AG08396 (cell line): ENCODE measurements around the gene SLC16A11.

Source experiments
- DNase-seq: peaks from one replicate; pipeline ENCODE4 v3.0.0; 2012; ENCODE audit warnings: low spot score, mixed read lengths

SLC16A11 gene

GRCh38 chr17:7025245-7025644 lies 18.6 kb downstream of the SLC16A11 start:
- no peak for DNase-seq

DNA sequence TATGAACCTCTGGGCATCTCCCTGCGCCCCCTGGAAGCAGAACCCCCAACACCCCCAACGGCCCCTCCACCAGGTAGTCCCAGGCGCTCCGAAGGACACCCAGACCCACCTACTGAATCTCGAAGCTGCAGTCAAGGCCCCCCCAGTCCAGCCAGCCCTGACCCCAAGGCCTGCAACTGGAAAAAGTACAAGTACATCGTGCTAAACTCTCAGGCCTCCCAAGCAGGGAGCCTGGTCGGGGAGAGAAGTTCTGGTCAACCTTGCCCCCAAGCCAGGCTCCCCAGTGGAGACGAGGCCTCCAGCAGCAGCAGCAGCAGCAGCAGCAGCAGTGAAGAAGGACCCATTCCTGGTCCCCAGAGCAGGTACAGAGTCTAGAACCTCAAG lies 19.5 kb downstream of the SLC16A11 start:
- no peak for DNase-seq

GRCh38 chr17:7023576-7024401 lies 20.1 kb downstream of the SLC16A11 start:
- peak; percentile 86 for DNase-seq

GRCh38 chr17:7022781-7023571 lies 20.9 kb downstream of the SLC16A11 start, which contains the start of gene BCL6B:
Gene BCL6B, plus strand, starts transcription at chr17:7023050. Its CDS starts 622 bp downstream, at chr17:7023672.
- no peak for DNase-seq

- DNase-seq = peak; percentile 92
These were observed 21.7 kb downstream of the SLC16A11 start for GRCh38 chr17:7021993-7022778.

DNA sequence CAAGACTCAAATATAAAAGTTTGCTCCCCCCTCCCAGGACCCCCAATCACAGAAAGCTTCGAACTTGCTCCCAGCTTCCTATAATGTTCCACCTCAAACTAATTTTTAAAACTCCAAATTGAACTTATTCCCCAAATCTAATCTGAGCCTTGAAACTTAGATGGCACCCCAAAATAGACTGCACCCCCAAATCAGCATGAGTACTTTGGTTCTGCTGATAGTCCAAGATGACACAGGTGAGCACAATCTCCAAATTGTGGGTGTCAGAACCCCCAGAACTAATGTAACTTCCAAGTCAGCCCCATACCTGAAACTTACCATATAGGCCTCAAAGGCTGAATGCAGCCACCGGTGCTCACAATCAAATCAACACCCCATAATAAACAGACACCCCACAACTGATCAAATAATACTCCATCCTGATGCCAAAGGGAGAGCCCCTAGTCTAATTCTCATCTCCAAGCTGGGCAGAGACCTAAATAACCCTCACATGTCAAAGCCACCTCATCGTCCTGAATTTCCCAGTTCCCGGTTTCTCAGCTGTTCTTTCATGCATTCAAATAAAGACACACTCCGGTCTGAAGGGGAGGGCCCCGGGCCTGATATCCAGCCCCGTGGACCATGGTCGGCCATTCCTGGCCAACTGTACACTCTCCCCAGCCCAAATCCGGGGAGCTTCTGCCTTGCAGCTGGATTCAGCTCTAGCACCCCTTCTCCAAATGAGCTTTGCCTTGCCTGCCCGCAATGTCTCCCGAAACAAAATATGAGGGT lies 22.8 kb downstream of the SLC16A11 start:
- no peak for DNase-seq

DNA sequence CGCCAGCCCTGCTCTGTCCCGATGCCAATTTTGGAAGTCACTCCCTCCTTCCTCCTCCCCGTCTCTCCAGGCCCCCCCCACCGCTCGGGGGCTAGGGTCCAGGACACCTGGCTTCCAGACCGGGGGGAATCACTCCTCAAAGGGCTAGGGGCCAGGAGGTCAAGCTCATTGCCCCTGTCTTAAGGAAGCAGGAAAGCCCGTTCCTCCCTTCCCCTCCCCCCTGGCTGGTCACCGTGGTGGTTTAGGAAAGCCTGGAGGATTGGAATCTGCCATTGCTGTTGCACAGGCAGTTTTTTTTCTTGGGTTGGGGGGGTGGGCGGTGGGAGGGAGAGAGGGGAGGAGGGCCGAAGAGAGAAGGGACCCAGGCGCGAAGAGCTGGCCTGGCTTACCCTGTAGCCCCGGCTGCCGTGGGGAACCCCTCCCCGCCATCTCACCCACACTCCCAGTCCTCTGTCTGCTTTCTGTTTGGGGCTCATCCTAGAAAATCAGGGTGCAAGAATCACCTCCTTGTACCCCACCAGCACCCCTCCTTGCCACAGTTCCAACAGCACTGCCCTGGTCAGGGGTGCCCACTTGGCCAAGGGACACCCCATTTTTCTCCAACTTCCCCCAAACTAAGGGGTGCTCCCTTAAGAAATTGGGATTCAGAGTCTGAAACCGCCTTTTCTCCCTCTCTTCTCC lies 23.9 kb downstream of the SLC16A11 start:
- DNase-seq = peak; percentile 73

- no peak for DNase-seq
These were observed 24.5 kb downstream of the SLC16A11 start for GRCh38 chr17:7019367-7019766.

GRCh38 chr17:7018331-7018964 lies 25.4 kb downstream of the SLC16A11 start:
- DNase-seq = no peak

DNA sequence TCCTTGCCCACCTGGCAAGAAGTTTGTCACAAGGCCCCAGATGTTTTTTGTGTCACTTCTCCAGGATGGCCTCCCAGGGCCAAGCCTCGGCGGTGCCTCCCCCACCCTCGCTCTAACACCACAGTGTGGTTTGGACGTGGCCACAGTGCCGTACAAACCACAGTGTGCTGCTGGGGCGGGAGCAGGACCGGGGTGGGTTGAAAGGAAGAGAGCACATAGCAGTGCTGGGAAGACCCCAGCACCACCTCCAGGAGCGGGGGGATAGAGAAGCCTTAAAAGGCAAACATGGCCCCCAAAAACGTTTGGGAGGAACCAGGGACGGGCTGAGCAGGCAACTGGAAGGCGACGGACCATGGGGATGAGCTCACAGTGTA lies 26.1 kb downstream of the SLC16A11 start:
- DNase-seq = no peak

DNA sequence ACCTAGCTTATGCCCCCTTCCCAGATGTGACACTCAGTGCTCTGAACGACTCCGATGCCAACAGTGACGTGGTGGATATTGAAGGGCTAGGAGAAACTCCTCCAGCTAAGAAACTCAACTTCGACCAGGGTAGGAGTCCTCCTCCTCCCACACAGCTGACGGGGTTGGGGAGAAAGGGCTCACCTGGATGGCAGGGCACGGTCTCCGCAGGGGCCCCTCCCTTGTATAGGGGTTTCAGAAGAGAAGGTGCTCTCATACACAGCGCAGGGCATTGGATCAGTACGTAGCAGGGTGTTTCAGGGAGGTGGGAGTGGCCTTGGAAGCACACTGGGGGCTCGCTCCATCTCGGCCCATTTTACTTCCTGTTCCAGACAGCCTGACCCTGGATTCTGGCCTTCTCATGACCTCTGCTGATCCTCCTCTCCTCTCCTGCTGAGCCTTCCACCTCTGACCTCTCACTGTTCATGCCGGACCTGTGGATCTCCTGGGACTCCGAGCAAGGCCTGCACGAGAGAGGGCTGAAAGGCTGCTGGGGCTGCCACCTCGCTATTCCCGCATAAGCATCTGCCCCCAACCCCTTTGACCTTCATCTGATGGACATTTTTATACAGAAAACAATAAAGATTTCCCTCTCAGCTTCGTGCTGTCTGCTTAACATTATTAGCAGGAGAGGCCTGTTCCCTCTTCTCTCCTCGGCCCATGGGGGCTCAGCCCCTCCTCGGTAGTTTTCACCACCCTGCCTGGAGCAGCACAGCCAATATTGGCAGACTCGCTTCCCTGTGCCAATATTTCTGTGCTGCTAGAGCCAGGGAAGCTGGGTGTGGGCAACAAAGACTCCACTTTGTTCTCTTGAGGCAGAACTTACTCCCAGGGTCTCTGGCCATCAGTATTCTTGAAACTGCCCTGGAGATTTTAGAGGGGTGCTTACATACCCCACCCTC lies 26.7 kb downstream of the SLC16A11 start:
- no peak for DNase-seq

DNA sequence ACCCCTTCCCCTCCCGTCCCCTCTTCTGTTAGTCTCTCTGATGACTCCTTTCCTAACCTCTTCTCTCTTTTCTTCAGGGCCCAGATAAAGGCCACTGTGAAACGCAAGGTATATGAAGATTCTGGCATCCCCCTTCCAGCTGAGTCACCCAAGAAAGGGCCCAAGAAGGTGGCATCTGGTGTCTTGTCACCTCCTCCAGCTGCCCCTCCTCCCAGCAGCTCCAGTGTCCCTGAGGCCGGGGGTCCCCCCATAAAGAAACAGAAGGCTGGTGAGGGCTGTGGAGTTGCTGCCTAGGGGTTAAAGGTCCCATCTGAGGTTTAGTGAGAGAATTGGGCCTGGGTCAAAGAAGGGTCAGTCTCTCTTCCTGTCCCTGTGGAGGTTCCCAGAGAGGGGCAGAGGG lies 27.5 kb downstream of the SLC16A11 start:
- DNase-seq = no peak

DNA sequence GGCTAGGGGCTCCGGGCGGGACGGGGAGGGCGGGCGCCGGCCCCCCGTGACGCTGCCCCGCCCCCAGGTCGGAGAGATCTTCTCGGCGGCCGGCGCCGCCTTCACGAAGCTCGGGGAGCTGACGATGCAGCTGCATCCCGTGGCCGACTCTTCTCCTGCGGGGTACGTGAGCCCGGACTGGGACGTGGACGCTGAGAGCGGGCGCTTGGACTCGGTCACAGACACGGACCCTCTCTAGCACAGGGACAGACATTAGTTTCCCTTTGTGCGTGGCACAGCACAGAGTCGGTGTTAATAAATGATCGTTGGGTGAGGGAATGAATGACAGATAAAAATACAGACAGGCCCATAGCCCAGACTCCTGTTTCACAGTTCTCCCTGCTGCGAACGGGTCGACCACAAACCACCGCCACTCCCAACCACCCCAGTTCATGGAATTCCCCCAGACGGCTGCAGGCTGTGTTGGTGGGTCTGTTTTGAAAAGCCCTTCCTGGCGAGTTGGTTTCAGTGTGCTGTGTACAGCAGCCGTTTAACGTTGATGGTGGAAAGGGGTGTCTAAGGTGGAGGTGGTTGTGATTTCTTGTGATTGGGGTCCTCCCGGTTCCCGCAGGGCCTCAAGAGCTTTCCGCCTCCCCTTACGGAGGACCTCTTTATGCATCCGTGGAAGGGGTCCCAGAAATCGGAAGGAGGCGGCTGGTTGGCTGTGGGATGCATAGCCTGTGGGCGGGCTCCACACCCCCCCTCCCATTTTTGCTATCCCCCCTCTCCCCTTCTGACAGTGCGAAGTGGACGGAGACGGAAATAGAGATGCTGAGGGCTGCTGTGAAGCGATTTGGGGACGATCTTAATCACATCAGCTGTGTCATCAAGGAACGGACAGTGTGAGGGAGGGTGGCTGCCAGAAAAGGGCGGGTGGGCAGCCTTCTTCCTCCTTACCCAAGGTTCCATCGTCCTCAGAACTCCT lies 28.6 kb downstream of the SLC16A11 start:
- no peak for DNase-seq

DNA sequence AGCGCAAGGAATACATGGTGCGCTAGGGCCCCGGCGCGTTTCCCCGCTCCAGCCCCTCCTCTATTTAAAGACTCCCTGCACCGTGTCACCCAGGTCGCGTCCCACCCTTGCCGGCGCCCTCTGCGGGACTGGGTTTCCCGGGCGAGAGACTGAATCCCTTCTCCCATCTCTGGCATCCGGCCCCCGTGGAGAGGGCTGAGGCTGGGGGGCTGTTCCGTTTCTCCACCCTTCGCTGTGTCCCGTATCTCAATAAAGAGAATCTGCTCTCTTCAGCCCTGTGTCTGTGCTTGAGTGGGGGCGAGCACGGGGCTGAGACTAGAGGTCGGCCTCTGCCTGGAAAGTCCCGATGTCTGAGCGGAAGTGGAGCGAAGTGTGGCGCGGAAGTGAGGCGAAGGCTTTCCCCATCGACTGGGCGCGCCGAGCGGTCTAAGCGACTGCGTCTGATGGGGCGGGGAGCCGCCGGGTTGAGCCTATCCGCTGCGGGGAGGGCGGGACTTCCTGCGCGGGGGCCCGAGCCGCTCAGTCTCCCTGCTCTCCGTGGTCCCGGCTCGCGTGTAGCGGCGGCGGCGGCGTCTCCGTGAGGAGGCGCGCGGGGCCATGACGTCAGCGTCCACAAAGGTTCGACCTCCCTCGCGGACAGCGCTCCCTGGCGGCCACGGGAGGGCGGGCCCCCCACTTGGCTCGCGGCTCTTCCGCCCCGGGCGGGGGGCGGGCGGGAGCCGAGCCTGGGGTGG lies 29.5 kb downstream of the SLC16A11 start:
- DNase-seq = peak; percentile 97

- no peak for DNase-seq
These were observed 32.0 kb downstream of the SLC16A11 start for GRCh38 chr17:7011942-7012254.

DNA sequence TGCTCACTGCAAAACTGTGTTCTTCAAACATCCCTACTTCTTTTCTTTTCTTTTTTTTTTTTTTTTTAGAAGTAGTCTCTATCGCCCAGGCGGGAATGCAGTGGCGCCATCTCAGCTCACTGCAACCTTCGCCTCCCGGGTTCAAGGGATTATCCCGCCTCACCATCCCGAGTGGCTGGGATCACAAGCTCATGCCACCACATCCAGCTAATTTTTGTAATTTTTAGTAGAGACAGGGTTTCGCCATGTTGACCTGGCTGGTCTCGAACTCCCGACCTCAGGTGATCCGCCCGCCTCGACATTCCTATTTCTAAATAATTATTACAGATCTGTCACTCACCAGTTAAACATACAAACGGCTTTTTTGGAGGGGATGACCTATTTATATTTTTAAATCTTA lies 32.5 kb downstream of the SLC16A11 start:
- DNase-seq = no peak

DNA sequence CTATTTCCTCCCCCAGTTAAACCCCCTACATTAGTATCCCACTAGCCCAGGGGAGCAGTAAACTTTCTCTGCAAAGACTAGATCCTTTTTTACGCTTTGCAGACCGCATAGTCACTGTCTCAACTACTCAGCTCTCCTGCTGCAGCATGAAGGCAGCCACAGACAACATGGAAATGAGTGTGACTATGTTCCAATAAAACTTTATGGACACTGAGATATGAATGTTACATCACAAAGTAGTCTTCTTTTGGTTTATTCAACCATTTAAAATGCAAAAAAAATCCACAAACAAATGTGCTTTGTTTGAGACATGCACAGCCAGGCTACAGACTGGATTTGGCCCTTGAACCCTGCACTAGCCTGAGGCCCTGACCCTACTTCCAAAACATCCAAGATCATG lies 33.4 kb downstream of the SLC16A11 start:
- DNase-seq = no peak

DNA sequence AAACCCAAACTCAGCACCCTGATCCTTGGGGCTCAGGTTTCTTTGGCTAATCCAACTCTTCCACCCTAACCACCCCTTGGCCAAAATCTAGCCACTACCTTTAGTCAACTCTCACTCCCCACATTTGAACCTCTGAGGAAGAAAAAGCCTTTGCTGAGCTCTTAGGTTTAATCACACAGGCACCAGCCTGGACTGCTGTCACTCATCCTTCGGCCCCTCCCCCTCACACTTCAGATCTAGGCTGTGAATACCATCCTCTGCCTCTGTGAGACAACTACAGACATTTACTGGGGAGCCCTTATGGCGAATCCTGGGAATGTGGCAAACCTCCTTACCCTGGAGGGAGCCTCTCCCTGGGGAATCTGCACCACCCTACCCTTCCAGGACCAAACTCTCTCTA lies 36.7 kb downstream of the SLC16A11 start:
- no peak for DNase-seq
